ENCODE results near the gene MAL.

MAL gene

GRCh38 chr2:94993176-94994062 is 32.1 kb upstream of the MAL start:
- TF ChIP-seq REST (IDR thresholded peaks at IDR 0.05; ENCODE audit: insufficient read depth in 1 of 2, low read depth in 2 of 2, low read length in 2 of 2) (no peak), POLR2AphosphoS5 (IDR thresholded peaks at IDR 0.05; ENCODE audit: low read depth, low read length) (no peak), SIN3A (IDR thresholded peaks at IDR 0.05; ENCODE audit: borderline replicate concordance, insufficient read depth, low read length) (no peak), FOXP2 (optimal IDR thresholded peaks at IDR 0.05; ENCODE audit: borderline replicate concordance, extremely low read depth, extremely low read length, insufficient read depth) (no peak), TAF1 (IDR thresholded peaks at IDR 0.05; ENCODE audit: borderline replicate concordance, insufficient read depth, low read length) (no peak)

- no peak for TF ChIP-seq FOXP2 (optimal IDR thresholded peaks at IDR 0.05; ENCODE audit: borderline replicate concordance, extremely low read depth, extremely low read length, insufficient read depth)
- no peak for TF ChIP-seq REST (IDR thresholded peaks at IDR 0.05; ENCODE audit: insufficient read depth in 1 of 2, low read depth in 2 of 2, low read length in 2 of 2)
- no peak for TF ChIP-seq SIN3A (IDR thresholded peaks at IDR 0.05; ENCODE audit: borderline replicate concordance, insufficient read depth, low read length)
- no peak for TF ChIP-seq POLR2AphosphoS5 (IDR thresholded peaks at IDR 0.05; ENCODE audit: low read depth, low read length)
- TF ChIP-seq TAF1 (IDR thresholded peaks at IDR 0.05; ENCODE audit: borderline replicate concordance, insufficient read depth, low read length), result no peak
Observed at GRCh38 chr2:94994063-94994913, 31.2 kb upstream of the MAL start.

GRCh38 chr2:94994914-94995552 is 30.5 kb upstream of the MAL start:
- TF ChIP-seq SIN3A (IDR thresholded peaks at IDR 0.05; ENCODE audit: borderline replicate concordance, insufficient read depth, low read length) (no peak), TAF1 (IDR thresholded peaks at IDR 0.05; ENCODE audit: borderline replicate concordance, insufficient read depth, low read length) (no peak), REST (IDR thresholded peaks at IDR 0.05; ENCODE audit: insufficient read depth in 1 of 2, low read depth in 2 of 2, low read length in 2 of 2) (no peak), POLR2AphosphoS5 (IDR thresholded peaks at IDR 0.05; ENCODE audit: low read depth, low read length) (no peak), FOXP2 (optimal IDR thresholded peaks at IDR 0.05; ENCODE audit: borderline replicate concordance, extremely low read depth, extremely low read length, insufficient read depth) (no peak)

- no peak for TF ChIP-seq FOXP2 (optimal IDR thresholded peaks at IDR 0.05; ENCODE audit: borderline replicate concordance, extremely low read depth, extremely low read length, insufficient read depth)
- TF ChIP-seq SIN3A (IDR thresholded peaks at IDR 0.05; ENCODE audit: borderline replicate concordance, insufficient read depth, low read length), result no peak
- TF ChIP-seq REST (IDR thresholded peaks at IDR 0.05; ENCODE audit: insufficient read depth in 1 of 2, low read depth in 2 of 2, low read length in 2 of 2), result no peak
- no peak for TF ChIP-seq TAF1 (IDR thresholded peaks at IDR 0.05; ENCODE audit: borderline replicate concordance, insufficient read depth, low read length)
- TF ChIP-seq POLR2AphosphoS5 (IDR thresholded peaks at IDR 0.05; ENCODE audit: low read depth, low read length), result no peak
Observed at GRCh38 chr2:94995553-94996304, 29.8 kb upstream of the MAL start.
